HG03354 (cell line): ENCODE results near the gene EXOSC3.

Source experiments
- ATAC-seq: cut with Tn5 transposase; IDR thresholded peaks from one replicate; pipeline ENCODE4 v1.9.1; 2021; ENCODE audit warnings: mild to moderate bottlenecking; ENCODE audit not compliant: unreplicated experiment, poor library complexity, severe bottlenecking

The EXOSC3 gene

DNA sequence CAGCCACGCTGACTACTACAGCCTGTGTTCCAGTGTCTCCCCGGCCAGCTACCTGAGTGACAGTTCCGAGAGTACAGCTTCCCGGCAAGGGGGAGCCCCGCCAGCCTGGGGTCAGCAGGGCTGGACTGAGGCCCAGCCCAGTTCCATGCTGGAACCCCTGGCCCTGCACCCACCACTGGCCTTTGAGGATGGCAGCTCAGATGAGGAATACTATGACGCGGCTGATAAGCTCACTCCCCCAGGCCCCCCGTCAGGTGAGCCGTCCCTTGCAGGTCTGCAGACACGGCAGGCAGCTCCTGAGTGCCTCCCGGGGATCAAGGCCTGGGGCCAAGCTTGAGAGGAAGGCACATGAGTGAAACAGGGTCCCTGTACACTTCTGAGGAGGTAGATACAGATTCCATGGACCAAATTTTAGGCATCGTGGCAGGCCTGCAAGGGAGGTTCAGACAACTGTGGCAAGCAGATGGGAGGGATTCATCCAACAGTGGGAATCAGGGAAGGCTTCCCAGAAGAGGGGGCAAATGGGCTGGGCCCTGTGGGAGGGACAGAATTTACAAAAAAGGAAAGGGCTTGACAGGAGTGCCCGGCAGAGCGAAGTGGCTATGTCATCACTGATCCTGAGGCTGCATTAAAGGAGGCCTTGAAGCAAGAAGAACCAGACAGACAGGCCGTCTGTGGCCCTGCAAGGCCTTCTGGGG is 44.1 kb downstream of the EXOSC3 start:
- no peak for ATAC-seq

DNA sequence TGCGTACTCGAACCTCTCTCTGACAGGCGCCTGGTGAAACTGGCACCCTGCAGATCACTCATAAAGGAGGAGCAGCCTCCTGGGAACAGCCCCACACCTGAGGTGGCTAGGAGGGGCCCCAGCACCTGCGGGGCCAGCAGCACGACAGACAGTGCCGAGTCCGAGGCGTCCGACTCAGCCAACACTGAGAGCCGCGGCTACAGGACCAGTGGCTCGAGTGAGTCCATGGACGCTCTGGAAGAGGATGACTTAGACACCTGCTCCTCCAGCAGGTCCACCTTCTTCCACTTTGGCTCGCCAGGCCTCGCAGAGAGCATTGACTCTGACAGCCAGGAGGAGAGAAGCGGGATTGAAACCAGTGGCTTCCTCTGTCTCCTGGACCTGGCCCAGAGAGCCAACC is 44.7 kb downstream of the EXOSC3 start:
- no peak for ATAC-seq

DNA sequence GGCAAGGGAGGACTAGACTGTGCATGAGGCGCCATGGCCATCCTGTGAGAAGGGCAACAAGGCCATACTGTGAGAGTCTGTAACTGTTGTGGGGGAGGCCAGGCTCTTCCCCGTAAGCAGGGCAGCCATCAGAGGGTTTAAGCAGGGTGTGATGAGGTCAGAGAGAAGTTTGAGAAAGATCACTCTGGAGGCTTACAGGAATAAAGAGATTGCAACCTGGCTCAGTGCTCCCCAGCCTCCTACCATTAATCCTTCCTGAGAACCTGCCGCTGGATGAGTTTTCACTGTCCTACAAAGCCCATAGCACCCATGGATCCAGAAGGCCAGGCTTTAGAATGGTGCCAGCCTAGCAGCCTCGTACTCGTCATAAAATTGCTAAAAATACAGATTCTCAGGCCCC is 45.6 kb downstream of the EXOSC3 start:
- ATAC-seq: no peak

DNA sequence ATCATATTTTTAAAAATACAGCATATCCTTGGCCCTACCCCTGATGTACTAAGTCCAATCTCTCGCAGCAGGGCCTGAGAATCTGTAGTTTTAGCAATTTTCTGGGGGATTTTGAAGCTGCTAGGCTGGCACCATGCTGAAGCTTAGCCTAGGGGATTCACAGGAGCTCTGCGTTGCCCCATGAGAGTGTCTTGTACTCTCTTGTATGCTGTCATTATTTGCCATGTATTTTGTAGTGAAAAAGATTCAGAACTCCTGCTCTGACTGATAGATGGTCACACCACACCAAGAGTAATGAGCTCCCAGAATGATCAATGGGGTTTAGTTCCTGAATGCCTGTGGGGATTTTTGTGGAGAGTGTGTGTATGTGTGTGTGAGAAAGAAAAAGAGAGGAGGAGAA is 51.9 kb downstream of the EXOSC3 start:
- no peak for ATAC-seq

DNA sequence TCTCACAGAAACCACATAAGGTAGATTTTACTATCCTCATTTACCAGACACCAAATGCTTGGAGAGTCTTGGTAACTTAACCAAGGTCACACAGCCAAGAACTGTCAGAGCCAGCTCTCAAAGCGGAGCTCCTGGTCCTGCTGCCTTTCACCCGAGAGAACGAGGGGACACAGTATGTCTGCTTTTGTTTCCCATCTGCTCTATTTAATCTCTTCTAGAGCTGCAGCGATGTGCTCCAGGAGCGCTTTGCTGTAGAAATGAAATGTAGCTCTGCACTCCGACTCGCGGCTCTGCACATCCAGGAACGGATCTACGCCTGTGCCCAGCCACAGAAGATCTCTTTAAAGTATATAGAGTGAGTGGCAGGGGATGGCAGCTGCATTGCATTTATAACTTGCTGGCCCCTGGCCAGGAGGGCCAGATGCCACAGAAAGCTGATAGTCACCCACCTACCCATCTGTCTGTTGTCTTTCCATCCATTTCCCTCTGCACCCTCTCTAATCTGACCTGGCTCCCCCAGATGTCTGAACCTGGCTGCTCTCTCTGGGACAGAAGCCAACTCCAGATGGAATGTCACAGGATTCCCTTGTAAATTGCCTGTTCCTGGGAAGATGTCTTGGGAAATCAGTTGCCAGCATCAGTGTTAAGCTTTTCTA is 52.6 kb downstream of the EXOSC3 start:
- ATAC-seq: no peak

DNA sequence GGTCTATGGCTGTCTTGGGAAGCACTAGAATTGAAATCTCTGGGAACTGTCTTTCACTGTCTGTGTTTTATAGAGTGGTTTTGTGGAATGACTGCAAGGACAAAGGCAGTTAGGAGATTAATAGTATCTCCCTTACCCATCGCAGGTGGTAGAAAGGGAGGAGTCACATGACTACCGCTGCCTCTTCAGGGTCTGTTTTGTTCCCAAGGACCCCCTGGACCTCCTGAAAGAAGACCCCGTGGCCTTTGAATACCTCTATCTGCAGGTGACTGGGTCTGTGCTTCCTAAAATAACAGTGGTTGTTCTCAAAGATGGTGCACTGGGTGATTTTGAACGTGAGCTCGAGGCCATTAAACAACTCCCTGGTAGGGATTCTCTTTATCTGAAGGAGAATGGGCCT is 54.0 kb downstream of the EXOSC3 start:
- no peak for ATAC-seq

DNA sequence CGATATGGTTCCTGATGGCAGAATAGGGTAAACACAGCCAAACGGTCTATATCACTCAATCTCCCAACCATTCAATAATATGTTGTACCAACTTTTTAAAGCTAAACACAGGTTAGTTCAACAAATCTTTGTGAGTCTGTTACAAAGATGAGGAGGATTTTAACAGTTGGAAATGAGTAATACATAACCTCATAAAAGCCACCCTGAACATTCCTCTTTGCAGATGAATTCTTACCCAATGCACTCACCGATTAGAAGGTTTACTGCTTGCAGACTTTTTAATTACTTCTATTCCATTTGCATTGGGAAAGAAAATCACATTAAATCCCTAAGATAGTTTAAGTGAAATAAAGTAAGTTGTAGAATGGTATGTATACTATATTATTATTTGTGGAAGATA is 54.6 kb downstream of the EXOSC3 start:
- no peak for ATAC-seq
